Natural killer cell treated with Interleukin-12 subunit alpha and Interleukin-12 subunit beta and Interleukin-15 and Interleukin-18, amount 100 ng/mL, for 72 hours (primary cell): Measurements from ENCODE around the gene PPAN. TPM values are rescaled to one million over a fixed set of nuclear protein-coding genes. Genes with fewer than 3 reads are reported as not detected.

Experiments used
- ATAC-seq, 2 donors: fragments of 150-1000 bp; cut with Tn5 transposase in 1 of 2; sonication (Bioruptor Pico), chemical (Tn5 transposase) in 1 of 2; 2 replicates each; pipeline ENCODE4 v1.10.0; 2021
- DNase-seq: peaks from one replicate; pipeline ENCODE4 v3.0.0; 2022; ENCODE audit warnings: low spot score
- H3K27ac Mint-ChIP-seq, 2 donors: 1 replicate in 1 of 2; 2 replicates in 1 of 2; pipeline ENCODE4 v1.8.0; 2022; ENCODE audit warnings: mixed read lengths in 2 of 2, mild to moderate bottlenecking in 1 of 2, moderate library complexity in 1 of 2
- H3K27me3 Mint-ChIP-seq, 2 donors: 1 replicate in 1 of 2; 2 replicates in 1 of 2; pipeline ENCODE4 v1.8.0; 2022; ENCODE audit warnings: mixed read lengths in 2 of 2
- H3K36me3 Mint-ChIP-seq: one replicate; pipeline ENCODE4 v1.8.0; 2022; ENCODE audit warnings: mixed read lengths
- H3K4me1 Mint-ChIP-seq, 2 donors: 1 replicate in 1 of 2; 2 replicates in 1 of 2; pipeline ENCODE4 v1.8.0; 2022; ENCODE audit warnings: low read depth in 2 of 2, mixed read lengths in 2 of 2, mild to moderate bottlenecking in 1 of 2
- H3K4me3 Mint-ChIP-seq: one replicate; pipeline ENCODE4 v1.8.0; 2022; ENCODE audit warnings: mixed read lengths
- H3K9me3 Mint-ChIP-seq: 2 replicates; pipeline ENCODE4 v1.8.0; 2022; ENCODE audit warnings: mixed read lengths
- total RNA-seq, 2 donors: library from RNA; stranded (reverse); gene quantifications; one replicate each; pipeline ENCODE4 v1.2.3, GENCODE V29; 2022

Gene PPAN
- total RNA-seq, 2 donors from 2014 or later: 114 to 178 TPM

DNA sequence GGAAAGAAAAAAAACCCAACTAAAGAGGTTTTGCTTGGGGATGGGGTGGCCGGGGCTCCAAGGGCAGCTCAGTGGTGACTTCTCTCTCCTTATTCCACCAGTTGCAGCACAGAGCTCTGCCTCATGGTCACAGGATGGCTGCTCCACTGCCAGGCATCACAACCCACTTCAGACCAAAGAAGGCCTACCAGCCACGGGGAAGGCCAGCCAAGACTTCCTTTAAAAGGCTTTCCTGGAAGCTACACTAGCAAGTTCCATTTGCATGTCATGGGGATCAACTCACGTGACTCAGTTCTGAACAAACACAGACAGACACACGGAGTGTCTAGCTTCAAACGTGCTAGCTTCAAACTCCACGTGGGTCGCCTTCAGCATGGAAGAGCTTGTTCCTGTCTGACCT is 26.7 kb downstream of the PPAN start:
- peak overlapping the region in 1 of 2 donors; percentile 66 for H3K27ac Mint-ChIP-seq
- no peaks in the 10 kb centered on the region for H3K9me3 Mint-ChIP-seq
- peaks cover 0 to 3% of the 10 kb centered on the region in 2 donors for H3K4me1 Mint-ChIP-seq

DNA sequence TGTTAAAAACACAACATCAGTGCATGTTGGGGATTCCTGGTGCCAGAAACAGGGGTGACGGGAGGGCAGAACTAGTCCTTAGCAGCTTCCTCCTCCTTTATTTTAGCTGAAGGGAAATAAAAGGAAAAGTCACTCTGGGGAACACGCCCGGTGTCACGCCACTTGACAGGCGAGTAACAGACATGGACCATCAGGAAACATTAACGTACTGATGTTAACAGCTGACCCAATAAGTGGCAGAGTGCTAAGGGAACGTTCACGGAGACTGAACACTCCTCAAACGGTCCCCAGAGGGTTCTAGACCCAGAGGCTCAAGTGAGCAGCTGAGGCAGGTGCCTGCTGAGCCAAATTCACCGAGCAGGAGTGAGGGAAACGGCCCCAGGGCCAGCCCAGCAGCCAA is 27.4 kb downstream of the PPAN start:
- Mint-ChIP-seq H3K9me3 (no peaks in the 10 kb centered on the region), H3K36me3 (peaks cover 10% of the 10 kb centered on the region), H3K27ac (no peak overlapping the region), H3K4me1 (peaks cover 0 to 3% of the 10 kb centered on the region in 2 donors), H3K4me3 (no peak overlapping the region), H3K27me3 (no peaks in the 10 kb centered on the region)
- DNase-seq: no peak
- ATAC-seq: no peak

More for the DNA sequence above, 26.7 kb downstream of the PPAN start:
- DNase-seq (no peak), ATAC-seq (no peak)
- Mint-ChIP-seq H3K36me3 (peaks cover 10% of the 10 kb centered on the region), H3K27me3 (no peaks in the 10 kb centered on the region), H3K4me3 (no peak overlapping the region)

DNA sequence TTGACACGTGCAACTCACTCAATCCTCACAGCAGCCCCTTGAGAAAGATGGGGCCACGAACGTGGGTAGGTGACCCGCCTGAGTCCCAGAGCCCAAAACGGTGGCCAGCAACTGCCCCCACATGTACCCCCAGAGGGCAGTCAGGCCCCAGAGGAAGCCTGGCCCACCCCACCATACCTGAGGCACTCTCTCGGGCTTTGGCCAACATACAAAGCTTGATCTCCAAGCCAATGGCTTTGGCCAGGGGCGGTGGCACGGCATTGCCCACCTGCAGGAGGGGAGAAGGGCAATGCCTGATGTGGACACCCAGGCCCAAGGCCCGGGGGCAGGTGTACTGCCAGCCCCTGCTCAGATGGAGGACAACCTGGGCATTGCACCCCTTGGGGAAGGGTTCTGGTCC is 27.9 kb downstream of the PPAN start:
- ATAC-seq (no peak), DNase-seq (no peak)
- Mint-ChIP-seq H3K27me3 (no peaks in the 10 kb centered on the region), H3K4me3 (no peak overlapping the region), H3K4me1 (peaks cover 0 to 3% of the 10 kb centered on the region in 2 donors), H3K27ac (no peak overlapping the region), H3K36me3 (peaks cover 10% of the 10 kb centered on the region), H3K9me3 (no peaks in the 10 kb centered on the region)

DNA sequence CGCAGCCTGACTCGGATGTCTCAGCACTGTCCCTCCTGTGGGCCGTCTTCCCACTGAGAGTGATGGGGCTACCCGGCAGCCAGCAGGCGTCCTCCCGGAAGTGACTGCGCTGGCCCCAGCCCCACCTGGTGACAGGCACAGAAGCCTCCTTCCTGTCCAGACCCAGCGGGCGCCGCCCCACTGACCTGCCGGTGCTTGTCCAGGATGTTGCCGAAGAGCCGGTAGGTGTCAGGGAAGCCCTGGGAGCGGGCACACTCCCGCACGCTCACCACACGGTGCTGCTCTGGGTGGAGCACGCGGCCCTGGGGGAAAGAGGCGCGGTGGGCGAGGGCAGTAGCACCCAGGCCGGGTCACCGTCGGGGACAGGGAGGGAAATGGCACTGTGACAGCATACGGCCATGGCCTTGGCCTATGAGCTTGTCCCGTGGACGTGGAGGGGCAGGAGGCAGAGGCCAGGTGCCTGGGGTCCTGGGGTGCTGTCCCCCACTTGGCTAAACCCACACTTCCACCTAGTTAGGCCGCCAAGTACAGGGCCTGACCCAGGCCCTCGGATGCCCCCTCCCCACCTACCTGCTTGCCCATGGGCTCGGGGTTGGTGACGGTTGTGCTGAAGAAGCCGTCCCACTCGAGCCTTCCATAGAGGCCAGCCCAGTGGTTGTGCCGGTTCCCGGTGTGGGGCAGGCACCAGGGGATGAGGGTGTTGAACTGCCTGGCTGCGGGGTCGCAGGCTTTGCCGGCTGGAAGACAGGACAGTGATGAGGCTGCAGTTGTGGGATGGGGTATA is 29.6 kb downstream of the PPAN start:
- no peaks in the 10 kb centered on the region for H3K9me3 Mint-ChIP-seq
- H3K27me3 Mint-ChIP-seq: no peaks in the 10 kb centered on the region
- DNase-seq (no peak), ATAC-seq (peak; percentile 15 to 21)
- H3K36me3 Mint-ChIP-seq: peaks cover 10% of the 10 kb centered on the region
- H3K27ac Mint-ChIP-seq: no peak overlapping the region
- H3K4me3 Mint-ChIP-seq: no peak overlapping the region
- H3K4me1 Mint-ChIP-seq: peaks cover 0 to 3% of the 10 kb centered on the region in 2 donors

DNA sequence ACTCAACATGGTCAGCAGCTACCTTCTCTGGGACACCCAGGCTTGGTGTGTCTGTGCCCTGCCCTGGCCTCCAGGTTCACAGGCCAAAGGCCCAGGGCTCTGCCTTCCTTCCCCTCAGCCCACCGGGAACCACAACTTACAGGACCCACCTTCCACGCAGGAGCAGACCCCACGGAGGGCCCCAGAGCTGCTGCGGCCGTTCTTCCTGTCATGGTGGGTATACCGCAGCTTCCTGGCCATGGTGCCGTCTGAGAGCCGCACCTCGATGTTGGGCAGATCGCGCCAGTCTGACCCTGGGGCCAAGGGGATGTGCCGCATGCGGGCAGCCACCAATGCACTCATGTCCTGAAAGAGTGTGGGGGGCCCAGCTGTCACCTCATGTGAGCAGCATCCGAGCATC is 30.8 kb downstream of the PPAN start:
- no peak for ATAC-seq
- DNase-seq: no peak
- Mint-ChIP-seq H3K27ac (no peak overlapping the region), H3K4me3 (no peak overlapping the region), H3K27me3 (no peaks in the 10 kb centered on the region), H3K9me3 (no peaks in the 10 kb centered on the region), H3K4me1 (peaks cover 0 to 3% of the 10 kb centered on the region in 2 donors), H3K36me3 (peaks cover 5% of the 10 kb centered on the region)

DNA sequence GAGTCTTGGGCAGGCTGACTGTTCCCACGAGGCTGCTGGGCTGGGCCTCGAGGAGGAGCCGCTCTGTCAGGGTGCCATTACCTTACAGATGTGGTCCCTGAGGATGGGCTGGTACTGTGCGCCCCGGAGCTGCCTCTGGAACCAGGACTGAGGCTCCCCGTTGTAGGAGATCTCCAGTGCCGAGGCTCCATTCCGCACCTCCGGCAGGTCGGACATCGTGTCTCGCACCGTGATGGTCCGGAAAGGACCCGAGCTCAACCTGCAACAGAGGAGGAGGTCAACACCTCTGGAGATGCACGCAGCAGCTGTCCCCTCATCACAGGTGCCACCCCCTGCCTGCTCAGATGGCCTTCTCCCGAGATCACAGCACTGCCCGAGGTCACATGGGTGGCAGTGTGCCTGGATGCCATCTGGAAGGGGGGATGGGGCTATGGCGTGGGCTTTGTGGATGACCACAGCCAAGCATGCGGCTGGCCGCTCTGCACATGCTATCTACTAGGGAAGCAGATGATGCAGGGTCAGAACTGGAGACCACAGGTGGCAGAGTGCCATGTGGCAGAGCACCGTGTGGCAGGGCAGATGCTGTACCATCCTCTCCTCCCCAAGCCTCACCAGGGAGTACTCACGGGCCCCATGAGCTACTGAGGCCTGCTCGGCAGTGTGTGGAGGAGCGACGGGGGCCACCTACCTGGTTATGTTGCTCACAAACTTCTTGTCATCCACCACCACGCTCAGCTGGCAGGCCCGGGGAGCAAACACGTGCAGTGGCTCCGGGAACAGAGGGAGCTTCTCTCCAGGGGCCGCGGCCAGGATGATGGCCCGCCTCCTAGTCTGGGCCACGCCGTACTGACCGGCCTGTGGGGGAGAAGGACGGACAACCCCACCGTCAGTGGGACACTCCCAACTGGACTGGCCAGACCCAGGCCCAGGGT is 31.9 kb downstream of the PPAN start:
- H3K4me3 Mint-ChIP-seq: no peak overlapping the region
- H3K27me3 Mint-ChIP-seq: no peaks in the 10 kb centered on the region
- no peak overlapping the region for H3K27ac Mint-ChIP-seq
- peaks cover 5% of the 10 kb centered on the region for H3K36me3 Mint-ChIP-seq
- DNase-seq: no peak
- ATAC-seq: peak in 1 of 2 donors; percentile 37
- no peaks in the 10 kb centered on the region for H3K9me3 Mint-ChIP-seq
- peaks cover 4% of the 10 kb centered on the region in 2 donors for H3K4me1 Mint-ChIP-seq

DNA sequence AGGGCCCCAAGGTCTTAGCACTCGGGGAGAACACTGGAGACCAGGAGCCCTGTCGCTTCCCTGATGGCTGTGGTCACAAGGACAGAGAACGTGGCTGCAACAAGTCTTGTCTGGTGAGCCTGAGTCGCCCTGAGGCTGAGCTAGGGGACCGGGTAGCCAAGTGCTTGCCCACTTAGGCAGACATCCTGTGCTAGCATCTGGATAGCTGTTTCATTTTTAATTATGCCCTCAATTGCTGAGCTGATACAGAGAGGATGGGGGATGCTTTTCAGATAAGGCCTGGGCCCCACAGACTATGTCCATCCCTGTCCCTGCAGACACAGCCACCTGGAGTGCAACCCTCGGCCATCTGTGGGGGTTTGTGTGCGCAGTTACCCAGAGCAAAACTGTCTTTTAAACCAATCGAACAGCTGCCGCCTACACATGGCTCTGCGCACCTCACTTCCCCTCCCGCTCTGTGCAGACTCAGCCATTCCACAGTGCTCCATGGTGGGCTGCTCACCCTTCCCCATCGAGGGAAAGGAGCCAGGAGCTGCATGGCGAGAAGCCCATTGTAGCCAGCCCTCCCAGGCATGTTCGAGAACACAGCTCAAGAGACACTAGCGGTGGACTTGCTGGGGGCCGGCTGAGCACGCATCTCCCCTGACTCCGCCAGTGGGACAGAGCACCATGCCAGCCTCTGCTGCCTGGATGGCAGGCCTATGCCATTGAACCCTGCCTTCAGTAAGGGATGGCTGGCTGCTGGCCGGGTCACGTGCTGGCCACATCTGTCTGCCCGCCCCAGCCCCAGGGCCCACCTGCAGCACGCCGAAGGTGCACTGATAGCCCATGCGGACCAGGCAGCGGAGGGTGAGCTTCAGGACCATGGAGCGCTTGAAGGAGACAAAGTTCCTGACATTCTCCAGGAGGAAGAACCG is 33.0 kb downstream of the PPAN start:
- Mint-ChIP-seq H3K36me3 (peaks cover 5% of the 10 kb centered on the region), H3K4me3 (no peak overlapping the region), H3K9me3 (no peaks in the 10 kb centered on the region), H3K27me3 (no peaks in the 10 kb centered on the region), H3K4me1 (peaks cover 3 to 4% of the 10 kb centered on the region in 2 donors), H3K27ac (no peak overlapping the region)
- DNase-seq (no peak), ATAC-seq (no peak)

DNA sequence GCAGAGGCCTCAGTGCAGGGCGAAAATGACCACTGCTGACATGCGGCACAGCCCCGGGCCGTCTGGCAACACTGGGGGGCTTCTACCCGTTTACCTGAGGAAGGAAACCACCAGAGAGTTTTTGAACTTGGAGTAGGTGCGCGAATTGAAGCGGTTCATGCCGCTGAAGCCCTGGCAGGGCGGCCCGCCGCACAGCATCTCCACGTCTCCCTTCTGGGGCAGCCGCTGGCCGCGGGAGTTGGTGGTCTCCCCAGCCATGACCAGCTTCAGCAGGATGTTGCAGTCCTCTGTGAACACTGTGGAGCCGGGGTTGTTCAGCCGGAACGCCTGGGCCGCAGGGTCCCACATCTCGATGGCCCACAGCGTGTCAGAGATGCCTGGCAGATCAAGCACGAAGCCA is 33.8 kb downstream of the PPAN start:
- no peaks in the 10 kb centered on the region for H3K9me3 Mint-ChIP-seq
- H3K4me3 Mint-ChIP-seq: no peak overlapping the region
- H3K4me1 Mint-ChIP-seq: peaks cover 3 to 4% of the 10 kb centered on the region in 2 donors
- peaks cover 5% of the 10 kb centered on the region for H3K36me3 Mint-ChIP-seq
- H3K27ac Mint-ChIP-seq: no peak overlapping the region
- ATAC-seq (no peak), DNase-seq (no peak)
- H3K27me3 Mint-ChIP-seq: no peaks in the 10 kb centered on the region

DNA sequence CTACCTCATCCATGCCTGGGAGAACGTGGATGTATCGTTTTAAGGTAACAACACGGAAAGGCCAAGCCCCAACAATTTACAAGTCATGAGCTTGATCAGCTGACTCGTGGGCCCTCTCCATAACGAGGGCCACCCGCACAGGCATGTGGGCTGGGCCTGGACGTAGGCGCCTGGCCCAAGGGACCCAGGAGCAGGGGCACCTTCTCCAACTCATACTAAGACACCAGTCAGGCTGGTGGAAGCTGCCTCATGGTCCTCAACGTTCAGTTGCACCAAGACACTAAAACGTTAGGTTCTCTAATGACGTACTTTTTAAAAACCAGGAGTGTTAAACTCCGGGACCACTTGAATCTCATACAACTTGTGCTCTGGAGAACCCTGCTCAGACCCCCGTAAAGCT is 35.3 kb downstream of the PPAN start:
- Mint-ChIP-seq H3K9me3 (no peaks in the 10 kb centered on the region), H3K27me3 (no peaks in the 10 kb centered on the region), H3K36me3 (peaks cover 9% of the 10 kb centered on the region), H3K4me3 (no peak overlapping the region), H3K4me1 (peaks cover 3 to 4% of the 10 kb centered on the region in 2 donors), H3K27ac (no peak overlapping the region)
- no peak for DNase-seq
- ATAC-seq: no peak

DNA sequence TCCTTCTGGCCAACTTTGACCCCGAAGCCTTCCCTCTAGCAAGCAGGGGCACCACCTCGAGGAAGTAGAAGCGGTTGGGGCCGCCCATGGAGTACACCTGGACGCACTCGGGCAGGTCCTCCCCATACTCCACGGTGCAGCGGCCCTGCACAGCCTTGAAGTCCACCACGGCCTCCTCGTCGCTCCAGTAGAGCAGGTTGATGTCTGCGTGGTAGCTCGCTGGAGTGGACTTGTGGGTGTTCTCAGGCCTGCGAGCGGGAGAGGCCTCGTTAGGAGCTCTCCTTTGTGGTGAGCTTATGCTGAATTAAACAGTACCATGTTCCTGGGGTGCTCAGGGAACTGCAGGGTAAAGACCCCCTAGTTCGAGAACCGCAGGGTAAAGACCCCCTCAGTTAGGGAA is 35.8 kb downstream of the PPAN start:
- H3K36me3 Mint-ChIP-seq: peaks cover 11% of the 10 kb centered on the region
- H3K4me1 Mint-ChIP-seq: peaks cover 3 to 4% of the 10 kb centered on the region in 2 donors
- ATAC-seq (no peak), DNase-seq (no peak)
- no peak overlapping the region for H3K4me3 Mint-ChIP-seq
- H3K9me3 Mint-ChIP-seq: no peaks in the 10 kb centered on the region
- no peaks in the 10 kb centered on the region for H3K27me3 Mint-ChIP-seq
- no peak overlapping the region for H3K27ac Mint-ChIP-seq

DNA sequence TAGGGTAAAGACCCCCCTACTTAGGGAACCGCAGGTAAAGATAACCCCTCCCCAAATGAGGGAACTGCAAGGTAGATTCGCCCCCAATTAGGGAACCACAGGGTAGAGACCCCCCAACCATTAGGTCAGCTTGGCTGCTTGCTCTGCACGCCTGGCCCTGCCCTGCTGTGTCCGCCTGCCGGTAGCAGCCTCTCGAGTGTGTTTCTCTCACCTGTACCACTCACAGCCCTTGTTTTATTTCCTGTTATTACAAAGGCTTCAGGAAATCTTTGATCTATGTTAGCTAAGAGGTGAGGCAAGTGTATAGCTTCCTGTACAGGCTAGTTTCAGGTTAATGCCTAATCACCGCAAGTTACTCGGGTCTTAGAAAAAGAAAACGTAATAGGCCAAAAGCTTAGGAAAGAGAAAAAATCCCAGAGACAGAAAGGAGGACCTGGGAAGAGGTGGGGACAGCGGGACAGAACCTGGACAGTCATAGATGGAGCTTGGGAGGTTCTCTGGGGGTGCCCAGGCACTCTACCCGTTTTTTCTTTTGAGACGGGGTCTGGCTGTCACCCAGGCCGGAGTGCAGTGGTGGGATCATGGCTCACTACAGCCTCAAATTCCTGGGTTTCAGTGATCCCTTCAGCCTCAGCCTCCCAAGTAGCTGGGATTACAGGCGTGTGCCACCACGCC is 36.7 kb downstream of the PPAN start:
- H3K36me3 Mint-ChIP-seq: peaks cover 11% of the 10 kb centered on the region

DNA sequence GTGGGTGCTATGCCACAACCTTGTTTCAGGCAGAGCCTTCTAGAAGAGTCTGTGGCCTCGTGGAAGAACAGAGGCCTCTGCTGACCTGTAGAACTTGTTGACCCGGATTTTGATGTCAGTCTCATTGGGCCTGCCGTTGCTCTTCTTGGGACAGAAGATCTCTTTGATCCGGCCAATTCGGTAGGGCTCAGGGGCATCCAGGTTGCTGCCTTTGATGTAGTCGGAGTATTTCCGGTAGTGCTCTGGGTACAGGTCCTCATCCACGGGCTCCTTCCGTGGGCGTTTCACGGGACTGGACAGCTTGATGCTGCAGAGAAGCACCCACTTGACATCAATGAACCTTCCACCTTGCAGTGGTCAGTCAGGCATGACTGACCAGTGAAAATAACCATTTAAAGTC is 37.5 kb downstream of the PPAN start:
- Mint-ChIP-seq H3K4me3 (no peak overlapping the region), H3K27ac (no peak overlapping the region), H3K36me3 (peaks cover 11% of the 10 kb centered on the region), H3K4me1 (peaks cover 3 to 4% of the 10 kb centered on the region in 2 donors), H3K9me3 (no peaks in the 10 kb centered on the region), H3K27me3 (no peaks in the 10 kb centered on the region)
- ATAC-seq: no peak
- no peak for DNase-seq

More for the DNA sequence above, 36.7 kb downstream of the PPAN start:
- Mint-ChIP-seq H3K27me3 (no peaks in the 10 kb centered on the region), H3K9me3 (no peaks in the 10 kb centered on the region), H3K27ac (peak overlapping the region in 1 of 2 donors; percentile 73), H3K4me3 (no peak overlapping the region), H3K4me1 (peaks cover 3 to 4% of the 10 kb centered on the region in 2 donors)
- DNase-seq (no peak), ATAC-seq (no peak)

DNA sequence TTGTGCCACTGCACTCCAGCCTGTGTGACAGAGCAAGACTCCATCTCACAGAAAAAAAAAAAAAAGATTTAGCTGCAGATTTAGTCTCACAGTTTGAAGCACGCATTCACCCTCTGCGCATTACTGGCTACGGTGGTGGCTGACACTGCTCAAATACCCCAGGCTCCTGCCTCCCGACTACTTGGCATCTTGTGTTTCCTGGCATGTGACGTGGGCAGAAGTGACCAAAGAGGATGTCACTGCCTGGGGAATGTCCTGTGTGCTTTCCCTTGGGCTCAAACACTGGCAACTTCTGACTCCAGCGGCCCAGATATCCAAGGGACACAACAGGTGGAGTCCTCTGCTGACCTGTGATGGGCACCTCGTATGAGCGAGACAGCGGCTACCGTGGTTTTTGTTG is 38.2 kb downstream of the PPAN start:
- Mint-ChIP-seq H3K9me3 (no peaks in the 10 kb centered on the region), H3K36me3 (peaks cover 11% of the 10 kb centered on the region), H3K4me3 (no peak overlapping the region), H3K4me1 (peaks cover 3 to 4% of the 10 kb centered on the region in 2 donors), H3K27ac (no peak overlapping the region), H3K27me3 (no peaks in the 10 kb centered on the region)
- ATAC-seq (no peak), DNase-seq (no peak)
